Measurements from ENCODE around the gene CCDC146.

- TF ChIP-seq EGR1 (conservative IDR thresholded peaks at IDR 0.05) (no peak), ZNF232 (CRISPR knock-in tag; IDR thresholded peaks at IDR 0.05) (no peak), ZKSCAN8 (CRISPR knock-in tag; IDR thresholded peaks at IDR 0.05) (no peak), POLR2AphosphoS5 (IDR thresholded peaks at IDR 0.05; ENCODE audit: control insufficient read depth, insufficient read depth, low read depth, low read length) (no peak), ZEB2 (IDR thresholded peaks at IDR 0.05) (no peak), NCOA2 (IDR thresholded peaks at IDR 0.05; ENCODE audit: partially characterized antibody in 2 of 2) (no peak), HNRNPK (IDR thresholded peaks at IDR 0.05; ENCODE audit: low read depth, low read length, poor library complexity, severe bottlenecking) (no peak), SRSF1 (IDR thresholded peaks at IDR 0.05; ENCODE audit: low read depth, low read length) (no peak), POLR2A (conservative IDR thresholded peaks at IDR 0.05) (no peak)
- TF ChIP-seq, protein P1, sequence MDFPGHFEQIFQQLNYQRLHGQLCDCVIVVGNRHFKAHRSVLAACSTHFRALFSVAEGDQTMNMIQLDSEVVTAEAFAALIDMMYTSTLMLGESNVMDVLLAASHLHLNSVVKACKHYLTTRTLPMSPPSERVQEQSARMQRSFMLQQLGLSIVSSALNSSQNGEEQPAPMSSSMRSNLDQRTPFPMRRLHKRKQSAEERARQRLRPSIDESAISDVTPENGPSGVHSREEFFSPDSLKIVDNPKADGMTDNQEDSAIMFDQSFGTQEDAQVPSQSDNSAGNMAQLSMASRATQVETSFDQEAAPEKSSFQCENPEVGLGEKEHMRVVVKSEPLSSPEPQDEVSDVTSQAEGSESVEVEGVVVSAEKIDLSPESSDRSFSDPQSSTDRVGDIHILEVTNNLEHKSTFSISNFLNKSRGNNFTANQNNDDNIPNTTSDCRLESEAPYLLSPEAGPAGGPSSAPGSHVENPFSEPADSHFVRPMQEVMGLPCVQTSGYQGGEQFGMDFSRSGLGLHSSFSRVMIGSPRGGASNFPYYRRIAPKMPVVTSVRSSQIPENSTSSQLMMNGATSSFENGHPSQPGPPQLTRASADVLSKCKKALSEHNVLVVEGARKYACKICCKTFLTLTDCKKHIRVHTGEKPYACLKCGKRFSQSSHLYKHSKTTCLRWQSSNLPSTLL (IDR thresholded peaks at IDR 0.05) = no peak
Observed at GRCh38 chr7:77222065-77222464, 99.7 kb downstream of the CCDC146 start.

Data from K562 (cell line).